ENCODE data around the gene ENPP1. TPM values are rescaled to one million over a fixed set of nuclear protein-coding genes. Genes with fewer than 3 reads are reported as not detected.

The ENPP1 gene
- 10 to 100 TPM; 16.5 to 46.6 (median 23.0) TPM for total RNA-seq
- polyA plus RNA-seq: 1 to 10 TPM; 4.8 to 5.6 TPM

DNA sequence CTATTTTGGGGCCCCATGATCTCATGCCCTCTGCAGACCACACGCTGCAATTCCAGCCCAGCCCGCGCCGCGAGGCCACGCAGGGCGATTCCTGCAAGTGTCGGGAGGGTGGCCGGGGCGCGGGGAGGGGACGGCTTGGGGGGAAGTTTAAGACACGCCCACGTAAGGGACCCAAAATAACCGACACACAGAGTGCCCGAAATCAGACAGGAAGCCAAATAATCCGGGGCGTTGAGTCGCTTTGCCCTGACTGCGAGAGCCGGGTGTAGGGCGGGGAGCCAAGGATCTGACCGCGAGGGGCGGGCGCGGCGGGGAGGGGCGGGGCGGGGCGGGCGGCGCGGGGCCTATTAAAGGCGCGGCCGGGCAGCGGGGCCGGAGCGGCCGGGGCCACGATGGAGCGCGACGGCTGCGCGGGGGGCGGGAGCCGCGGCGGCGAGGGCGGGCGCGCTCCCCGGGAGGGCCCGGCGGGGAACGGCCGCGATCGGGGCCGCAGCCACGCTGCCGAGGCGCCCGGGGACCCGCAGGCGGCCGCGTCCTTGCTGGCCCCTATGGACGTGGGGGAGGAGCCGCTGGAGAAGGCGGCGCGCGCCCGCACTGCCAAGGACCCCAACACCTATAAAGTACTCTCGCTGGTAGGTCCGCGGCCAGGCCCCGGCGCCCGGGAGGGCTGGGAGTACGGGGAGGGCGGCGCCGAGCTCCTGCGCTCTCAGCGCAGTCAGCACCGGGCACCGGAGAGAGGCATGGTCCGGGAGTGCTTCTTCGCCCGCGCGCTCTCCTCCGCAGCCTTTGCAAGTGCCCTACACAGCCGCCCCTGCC lies at the start of gene ENPP1:
Gene ENPP1 (plus strand): TSS at position 377 of the 816 bp plus-strand sequence. CDS start 16 bp downstream, at position 393.
- intact Hi-C loops (cut with DNase I): no loop called here
- TF ChIP-seq, protein P1, sequence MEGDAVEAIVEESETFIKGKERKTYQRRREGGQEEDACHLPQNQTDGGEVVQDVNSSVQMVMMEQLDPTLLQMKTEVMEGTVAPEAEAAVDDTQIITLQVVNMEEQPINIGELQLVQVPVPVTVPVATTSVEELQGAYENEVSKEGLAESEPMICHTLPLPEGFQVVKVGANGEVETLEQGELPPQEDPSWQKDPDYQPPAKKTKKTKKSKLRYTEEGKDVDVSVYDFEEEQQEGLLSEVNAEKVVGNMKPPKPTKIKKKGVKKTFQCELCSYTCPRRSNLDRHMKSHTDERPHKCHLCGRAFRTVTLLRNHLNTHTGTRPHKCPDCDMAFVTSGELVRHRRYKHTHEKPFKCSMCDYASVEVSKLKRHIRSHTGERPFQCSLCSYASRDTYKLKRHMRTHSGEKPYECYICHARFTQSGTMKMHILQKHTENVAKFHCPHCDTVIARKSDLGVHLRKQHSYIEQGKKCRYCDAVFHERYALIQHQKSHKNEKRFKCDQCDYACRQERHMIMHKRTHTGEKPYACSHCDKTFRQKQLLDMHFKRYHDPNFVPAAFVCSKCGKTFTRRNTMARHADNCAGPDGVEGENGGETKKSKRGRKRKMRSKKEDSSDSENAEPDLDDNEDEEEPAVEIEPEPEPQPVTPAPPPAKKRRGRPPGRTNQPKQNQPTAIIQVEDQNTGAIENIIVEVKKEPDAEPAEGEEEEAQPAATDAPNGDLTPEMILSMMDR (IDR thresholded peaks at IDR 0.05): peak in 1 of 4 donors; percentile 19
- Histone ChIP-seq H3K27me3 (no peaks in the 10 kb centered on the region), H3K27ac (peak within 1 kb of the TSS; percentile 48 to 76 (median 64)), H3K9me3 (no peaks in the 10 kb centered on the region), H3K4me3 (peak within 1 kb of the TSS; percentile 29 to 78 (median 60)), H3K36me3 (no peaks in the 10 kb centered on the region), H3K4me1 (peaks cover 0 to 11% (median 11%) of the 10 kb centered on the region in 3 donors)
- ATAC-seq (peak; percentile 78 to 89 (median 86)), DNase-seq (peak; percentile 75 to 90 (median 82)), FAIRE-seq (no peak)
- WGBS, 2 donors: 0% methylated on average over 69 to 99 of the region's 99 CpGs

DNA sequence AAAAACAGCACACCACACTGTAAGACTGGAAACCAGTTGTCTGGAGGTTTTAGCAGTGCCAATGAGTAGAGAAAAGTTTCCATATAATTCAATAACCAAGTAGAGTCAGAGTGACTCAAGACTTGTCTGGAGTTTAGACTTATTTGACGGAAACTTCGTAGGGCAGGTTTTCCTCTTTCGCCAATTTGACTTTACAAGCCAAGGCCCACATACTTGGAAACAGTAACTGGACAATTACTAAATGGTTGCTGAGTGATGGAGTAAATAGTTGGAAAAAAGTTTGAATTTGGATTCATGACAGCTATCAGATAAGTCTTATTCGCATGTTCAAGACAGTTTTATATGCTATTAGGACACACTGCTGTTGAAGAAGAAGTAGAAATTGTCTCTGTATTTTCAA lies 48.9 kb upstream of the ENPP1 start:
- FAIRE-seq (no peak), DNase-seq (no peak), ATAC-seq (no peak)
- intact Hi-C loops (cut with DNase I): no loop called here
- Histone ChIP-seq H3K9me3 (no peaks in the 10 kb centered on the region), H3K4me1 (no peaks in the 10 kb centered on the region), H3K36me3 (no peaks in the 10 kb centered on the region), H3K27me3 (no peaks in the 10 kb centered on the region), H3K27ac (no peak overlapping the region), H3K4me3 (no peak overlapping the region)
- 90 to 94% methylated on average over 4 of the region's 4 CpGs for WGBS, 2 donors
- TF ChIP-seq, protein P1 (IDR thresholded peaks at IDR 0.05): no peak

DNA sequence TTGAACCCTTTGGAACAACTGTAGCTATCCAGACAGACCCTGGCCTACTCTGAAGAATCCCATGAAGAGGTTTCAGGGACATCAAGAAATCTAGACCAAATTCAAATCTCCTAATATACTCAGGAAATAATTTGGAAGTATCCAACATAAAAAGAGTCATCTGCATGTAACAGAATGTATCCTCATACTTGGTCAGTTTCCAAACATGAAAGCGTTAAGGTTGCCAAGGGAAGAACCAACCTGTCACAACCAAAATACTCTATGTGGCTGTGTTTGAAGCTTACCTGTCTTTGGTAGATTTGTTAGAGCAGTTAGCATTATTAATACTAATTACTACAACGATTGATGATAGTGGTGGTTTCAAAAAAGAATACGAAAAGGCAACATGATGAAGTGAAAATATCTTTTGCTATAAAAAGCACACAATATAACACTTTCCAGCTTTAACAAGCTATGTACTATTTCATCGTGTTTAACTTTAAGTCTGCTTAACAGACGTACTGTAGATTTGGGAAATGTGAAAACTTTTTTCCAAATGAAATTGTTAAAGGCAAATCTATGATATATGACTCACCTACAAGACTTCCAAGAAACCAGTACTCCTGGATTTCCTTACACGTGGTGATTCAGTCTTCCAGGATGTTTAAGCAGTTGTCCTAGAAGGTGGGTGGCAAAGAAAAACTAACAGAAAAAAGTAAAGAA lies 46.6 kb upstream of the ENPP1 start:
- no peaks in the 10 kb centered on the region for H3K9me3 ChIP-seq
- no peaks in the 10 kb centered on the region for H3K4me1 ChIP-seq
- no peak overlapping the region for H3K27ac ChIP-seq
- no peaks in the 10 kb centered on the region for H3K36me3 ChIP-seq
- no peak for DNase-seq
- no peak for ATAC-seq
- H3K4me3 ChIP-seq: no peak overlapping the region
- intact Hi-C loops (cut with DNase I): no loop called here
- 74 to 77% methylated on average over 6 of the region's 6 CpGs for WGBS, 2 donors
- no peak for FAIRE-seq
- TF ChIP-seq, protein P1 (IDR thresholded peaks at IDR 0.05): no peak
- H3K27me3 ChIP-seq: no peaks in the 10 kb centered on the region

DNA sequence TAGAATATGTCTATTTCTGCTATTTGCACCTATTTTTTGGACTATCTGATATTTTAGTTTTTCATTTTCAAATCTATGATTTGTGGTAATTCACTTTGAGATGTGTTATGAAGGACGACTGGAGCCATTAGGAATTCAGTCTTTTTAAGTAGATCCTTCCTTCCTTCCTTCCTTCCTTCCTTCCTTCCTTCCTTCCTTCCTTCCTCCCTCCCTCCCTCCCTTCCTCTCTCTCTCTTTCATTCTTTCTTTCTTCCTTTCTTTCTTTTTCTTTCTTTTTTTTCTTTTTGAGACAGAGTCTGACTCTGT lies 46.1 kb upstream of the ENPP1 start:
- ATAC-seq (no peak), DNase-seq (no peak), FAIRE-seq (no peak)
- 64 to 65% methylated on average over 1 of the region's 1 CpG for WGBS, 2 donors
- no peaks in the 10 kb centered on the region for H3K4me1 ChIP-seq
- H3K4me3 ChIP-seq: no peak overlapping the region
- no peaks in the 10 kb centered on the region for H3K9me3 ChIP-seq
- no peak overlapping the region for H3K27ac ChIP-seq
- H3K27me3 ChIP-seq: no peaks in the 10 kb centered on the region
- no peaks in the 10 kb centered on the region for H3K36me3 ChIP-seq
- TF ChIP-seq, protein P1 (IDR thresholded peaks at IDR 0.05): no peak
- intact Hi-C loops (cut with DNase I): no loop called here

DNA sequence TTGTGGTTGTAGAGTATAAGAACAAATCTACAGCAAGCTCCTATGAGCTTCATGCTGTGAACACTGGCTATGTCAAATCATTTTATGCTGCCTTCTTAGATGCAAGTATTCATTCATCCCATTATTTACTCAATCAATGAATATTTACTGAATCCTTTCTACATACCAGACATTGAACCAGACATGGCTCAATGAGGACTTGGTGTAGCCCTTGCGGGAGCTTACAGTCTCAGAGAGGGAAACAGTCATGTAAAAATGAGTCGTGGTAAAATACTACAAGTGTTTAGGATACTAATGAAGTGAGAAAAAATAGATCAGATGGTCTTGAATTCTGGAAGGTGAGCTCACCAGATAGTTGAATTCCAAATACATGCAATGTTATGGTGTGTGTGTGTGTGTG lies 44.8 kb upstream of the ENPP1 start:
- DNase-seq (no peak), FAIRE-seq (no peak), ATAC-seq (no peak)
- H3K4me3 ChIP-seq: no peak overlapping the region
- TF ChIP-seq, protein P1 (IDR thresholded peaks at IDR 0.05): no peak
- H3K9me3 ChIP-seq: no peaks in the 10 kb centered on the region
- H3K27ac ChIP-seq: no peak overlapping the region
- H3K36me3 ChIP-seq: no peaks in the 10 kb centered on the region
- no peaks in the 10 kb centered on the region for H3K27me3 ChIP-seq
- H3K4me1 ChIP-seq: no peaks in the 10 kb centered on the region
- intact Hi-C loops (cut with DNase I): no loop called here
- WGBS, 2 donors: 70 to 80% methylated on average over 2 of the region's 2 CpGs
